ENCODE measurements around the gene JDP2. TPM values are rescaled to one million over a fixed set of nuclear protein-coding genes. Genes with fewer than 3 reads are reported as not detected.

The JDP2 gene
- total and polyA plus RNA-seq, 12 donors = 6.8 to 59.8 (median 31.8) TPM

DNA sequence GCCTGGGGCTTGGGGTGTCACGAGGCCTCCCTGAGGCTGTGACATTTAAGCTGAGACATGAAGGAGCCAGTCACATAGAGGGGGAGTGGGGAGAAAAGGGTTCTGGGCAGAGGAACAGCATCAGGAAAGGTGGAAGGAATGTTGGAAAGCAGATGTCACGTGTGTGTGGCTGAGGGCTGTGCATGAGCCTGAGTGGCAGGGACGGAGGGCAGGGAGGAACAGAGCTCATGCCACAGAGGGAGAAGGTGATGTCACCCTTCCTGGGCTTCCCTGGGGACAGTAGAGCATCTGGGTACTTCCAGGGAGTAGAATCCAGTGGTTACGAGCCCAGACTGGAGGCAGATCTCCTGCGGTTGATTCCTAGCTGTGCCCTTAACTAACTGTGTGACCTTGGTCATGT, 32.0 kb upstream of the JDP2 start:
- Histone ChIP-seq H3K27me3 (no peaks in the 10 kb centered on the region), H3K4me3 (no peak overlapping the region), H3K27ac (no peak overlapping the region), H3K9me3 (replicated peaks in 1 of 3) (no peaks in the 10 kb centered on the region), H3K36me3 (replicated peaks in 1 of 2) (no peaks in the 10 kb centered on the region), H3K4me1 (replicated peaks in 1 of 2) (peaks cover 10 to 13% of the 10 kb centered on the region in 2 donors)
- intact Hi-C loops (cut with DNase I) = no loop called here
- TF ChIP-seq, protein P1, sequence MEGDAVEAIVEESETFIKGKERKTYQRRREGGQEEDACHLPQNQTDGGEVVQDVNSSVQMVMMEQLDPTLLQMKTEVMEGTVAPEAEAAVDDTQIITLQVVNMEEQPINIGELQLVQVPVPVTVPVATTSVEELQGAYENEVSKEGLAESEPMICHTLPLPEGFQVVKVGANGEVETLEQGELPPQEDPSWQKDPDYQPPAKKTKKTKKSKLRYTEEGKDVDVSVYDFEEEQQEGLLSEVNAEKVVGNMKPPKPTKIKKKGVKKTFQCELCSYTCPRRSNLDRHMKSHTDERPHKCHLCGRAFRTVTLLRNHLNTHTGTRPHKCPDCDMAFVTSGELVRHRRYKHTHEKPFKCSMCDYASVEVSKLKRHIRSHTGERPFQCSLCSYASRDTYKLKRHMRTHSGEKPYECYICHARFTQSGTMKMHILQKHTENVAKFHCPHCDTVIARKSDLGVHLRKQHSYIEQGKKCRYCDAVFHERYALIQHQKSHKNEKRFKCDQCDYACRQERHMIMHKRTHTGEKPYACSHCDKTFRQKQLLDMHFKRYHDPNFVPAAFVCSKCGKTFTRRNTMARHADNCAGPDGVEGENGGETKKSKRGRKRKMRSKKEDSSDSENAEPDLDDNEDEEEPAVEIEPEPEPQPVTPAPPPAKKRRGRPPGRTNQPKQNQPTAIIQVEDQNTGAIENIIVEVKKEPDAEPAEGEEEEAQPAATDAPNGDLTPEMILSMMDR (IDR thresholded peaks at IDR 0.05) = no peak
- no peak for DNase-seq
- WGBS, 4 donors = 85 to 94% (median 88%) methylated on average over 5 of the region's 5 CpGs

DNA sequence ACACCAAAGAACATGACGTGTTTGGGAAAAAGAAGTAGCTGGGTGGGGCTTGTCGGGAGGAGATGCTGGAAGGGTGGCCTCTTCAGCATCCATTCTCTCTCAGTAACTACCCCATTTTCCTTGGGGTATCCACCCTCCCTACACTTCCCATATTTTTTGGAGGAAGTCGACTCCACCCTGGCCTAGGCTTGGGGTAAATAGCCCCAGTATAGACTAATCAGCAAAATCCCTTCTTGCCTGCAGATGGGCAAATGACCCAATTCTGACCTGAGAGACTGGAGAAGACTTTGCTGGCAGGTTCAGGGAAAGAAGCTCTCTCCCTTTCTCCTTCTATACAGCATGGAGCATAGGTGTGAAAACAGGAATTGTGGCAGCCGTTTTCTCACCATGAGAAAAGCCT, 28.5 kb upstream of the JDP2 start:
- intact Hi-C loops (cut with DNase I) = no loop called here
- H3K36me3 ChIP-seq (replicated peaks in 1 of 2) = no peaks in the 10 kb centered on the region
- no peak for DNase-seq
- peak overlapping the region in 1 of 5 donors; percentile 62 for H3K27ac ChIP-seq
- H3K4me3 ChIP-seq = no peak overlapping the region
- no peaks in the 10 kb centered on the region for H3K9me3 ChIP-seq (replicated peaks in 1 of 3)
- no peak for TF ChIP-seq POLR2A (IDR thresholded peaks at IDR 0.05)
- TF ChIP-seq, protein P1 (IDR thresholded peaks at IDR 0.05) = no peak
- WGBS, 4 donors = 83 to 90% (median 84%) methylated on average over 4 of the region's 4 CpGs
- H3K27me3 ChIP-seq = no peaks in the 10 kb centered on the region
- H3K4me1 ChIP-seq (replicated peaks in 1 of 2) = peaks cover 18 to 24% of the 10 kb centered on the region in 2 donors

DNA sequence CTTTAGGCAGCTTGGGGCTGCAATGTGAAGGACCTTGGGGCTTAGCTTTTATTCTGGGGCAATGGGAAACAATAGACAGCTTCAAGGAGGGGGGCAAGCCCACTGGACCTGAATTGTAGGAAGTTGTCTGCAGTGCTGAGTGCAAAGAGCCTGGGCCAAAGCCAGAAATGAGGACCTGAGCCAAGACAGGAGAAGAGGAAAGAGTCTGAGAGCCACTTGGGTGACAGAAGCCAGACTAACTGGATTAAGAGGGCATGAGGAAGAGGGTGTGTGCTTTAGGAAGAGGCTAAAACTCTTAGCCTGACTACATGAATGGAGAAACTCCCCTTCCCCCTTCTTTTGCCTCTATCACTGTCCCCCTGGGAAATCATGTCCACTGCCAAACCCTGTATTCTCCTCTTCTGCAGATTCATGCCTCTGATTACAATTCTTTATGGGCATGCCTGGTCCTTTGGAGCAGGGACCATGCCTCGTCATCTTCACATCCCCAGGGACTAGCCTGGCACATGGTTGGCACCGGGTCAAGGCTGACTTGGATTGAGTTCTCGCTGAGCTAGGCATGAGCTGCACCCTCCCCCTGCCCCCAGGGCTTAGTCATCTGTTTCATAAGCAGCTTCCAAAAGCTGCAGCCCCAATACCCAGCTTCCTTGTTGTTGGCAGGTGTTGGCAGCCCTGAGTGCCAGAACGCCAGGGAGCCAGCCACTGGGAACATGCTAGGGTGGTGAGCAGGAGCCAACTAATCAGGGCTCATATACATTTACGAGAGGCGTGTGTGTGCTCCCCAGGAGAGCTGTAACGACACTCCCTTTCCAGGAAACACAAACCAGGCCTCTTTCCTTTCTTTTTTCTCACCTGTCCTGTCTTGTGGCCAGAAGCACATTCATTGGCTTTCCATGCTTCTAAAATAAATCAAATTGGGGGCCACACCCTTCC, 27.7 kb upstream of the JDP2 start:
- intact Hi-C loops (cut with DNase I) = no loop called here
- WGBS, 4 donors = 13 to 26% (median 22%) methylated on average over 6 to 7 of the region's 7 CpGs
- H3K27me3 ChIP-seq = no peaks in the 10 kb centered on the region
- TF ChIP-seq POLR2A (IDR thresholded peaks at IDR 0.05) = peak in 1 of 2 donors; percentile 63
- TF ChIP-seq, protein P1 (IDR thresholded peaks at IDR 0.05) = no peak
- no peaks in the 10 kb centered on the region for H3K9me3 ChIP-seq (replicated peaks in 1 of 3)
- peak; percentile 98 to 100 (median 99) for DNase-seq
- no peaks in the 10 kb centered on the region for H3K36me3 ChIP-seq (replicated peaks in 1 of 2)
- no peak overlapping the region for H3K4me3 ChIP-seq
- peak overlapping the region in 4 of 5 donors; percentile 14 to 78 (median 68) for H3K27ac ChIP-seq
- peaks cover 18 to 24% of the 10 kb centered on the region in 2 donors for H3K4me1 ChIP-seq (replicated peaks in 1 of 2)

DNA sequence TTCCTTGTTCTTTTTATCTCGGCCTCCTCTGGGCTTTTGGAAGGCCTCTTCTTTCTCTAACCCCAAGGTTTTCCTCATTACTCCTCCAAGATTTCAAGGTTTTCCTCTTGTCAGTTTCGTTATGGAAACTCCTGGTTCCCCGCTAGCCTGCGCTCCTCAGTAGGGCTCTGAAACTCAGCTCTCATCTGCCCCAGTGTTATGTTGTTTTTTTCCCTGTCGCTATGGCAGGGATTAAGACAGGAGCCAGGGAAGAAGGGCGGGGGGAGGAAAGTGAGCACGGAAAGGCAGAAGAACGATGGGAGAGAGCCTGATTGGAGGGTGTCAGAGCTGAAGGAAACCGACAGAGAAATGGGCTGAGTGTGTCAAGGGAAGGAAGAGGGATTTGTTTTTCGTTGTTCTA, 26.5 kb upstream of the JDP2 start:
- H3K9me3 ChIP-seq (replicated peaks in 1 of 3) = no peaks in the 10 kb centered on the region
- H3K27me3 ChIP-seq = no peaks in the 10 kb centered on the region
- H3K4me1 ChIP-seq (replicated peaks in 1 of 2) = peaks cover 18 to 24% of the 10 kb centered on the region in 2 donors
- H3K36me3 ChIP-seq (replicated peaks in 1 of 2) = no peaks in the 10 kb centered on the region
- TF ChIP-seq, protein P1 (IDR thresholded peaks at IDR 0.05) = no peak
- no peak for TF ChIP-seq POLR2A (IDR thresholded peaks at IDR 0.05)
- intact Hi-C loops (cut with DNase I) = no loop called here
- H3K4me3 ChIP-seq = no peak overlapping the region
- WGBS, 4 donors = 46 to 69% (median 65%) methylated on average over 10 of the region's 10 CpGs
- H3K27ac ChIP-seq = peak overlapping the region in 4 of 5 donors; percentile 14 to 78 (median 68)
- peak in 3 of 7 donors; percentile 44 to 57 (median 50) for DNase-seq
